Ecto neural progenitor cell (in vitro differentiated cells): Measurements from ENCODE around the gene CEP85L.
A peak's percentile ranks its signal among the peaks of the same experiment; 100 is the strongest.

Experiments
- DNase-seq: peaks from one replicate; pipeline ENCODE4 v3.0.0-alpha.2; 2018; ENCODE audit warnings: low spot score

Gene CEP85L

DNA sequence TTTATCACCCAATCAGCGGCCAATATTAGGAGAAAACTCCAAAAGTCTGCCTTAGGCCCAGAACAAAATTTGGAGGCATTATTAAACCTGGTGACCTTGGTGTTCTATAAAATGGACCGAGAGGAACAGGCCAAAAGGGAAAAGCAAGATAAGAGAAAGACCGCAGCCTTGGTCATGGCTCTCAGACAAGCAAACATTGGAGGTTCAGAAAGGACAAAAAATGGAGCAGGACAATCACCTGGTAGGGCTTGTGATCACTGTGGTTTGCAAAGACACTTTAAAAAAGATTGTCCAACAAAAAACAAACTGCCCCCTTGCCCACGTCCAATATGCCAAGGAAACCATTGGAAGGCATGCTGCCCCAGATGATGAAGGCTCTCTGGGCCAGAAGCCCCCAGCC, 31.2 kb downstream of the CEP85L start:
- DNase-seq: no peak

DNA sequence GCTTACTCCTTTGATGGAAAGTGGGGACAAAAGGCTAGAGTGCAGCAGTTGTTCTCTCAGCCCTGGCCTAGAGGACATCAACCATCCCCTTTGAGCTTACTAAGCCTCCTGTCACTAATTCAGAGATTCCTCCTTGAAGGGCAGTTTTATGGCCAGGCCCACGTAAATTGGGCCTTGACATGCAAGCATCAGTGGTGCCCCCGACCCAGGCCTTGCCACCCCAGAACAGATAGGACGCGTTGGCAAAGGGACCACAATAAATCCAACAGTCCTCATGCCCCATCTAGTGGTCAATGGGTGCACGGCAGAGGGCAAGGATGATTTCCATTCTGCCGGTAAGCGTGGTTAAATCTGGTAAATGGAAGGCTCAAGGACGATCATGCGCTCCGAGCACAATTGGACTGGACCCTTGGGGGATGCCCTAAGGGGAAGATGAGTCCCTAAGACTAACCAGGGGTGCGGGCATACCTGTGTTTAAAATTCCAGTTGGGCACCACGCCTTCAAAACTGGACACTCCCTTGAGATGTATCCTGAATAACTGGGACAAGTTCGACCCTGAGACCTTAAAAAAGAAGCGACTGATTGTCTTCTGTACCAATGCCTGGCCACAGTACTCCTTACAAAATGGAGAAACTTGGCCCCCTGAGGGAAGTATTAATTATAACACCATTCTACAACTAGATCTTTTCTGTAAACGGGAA, 32.6 kb downstream of the CEP85L start:
- peak; percentile 59 for DNase-seq

DNA sequence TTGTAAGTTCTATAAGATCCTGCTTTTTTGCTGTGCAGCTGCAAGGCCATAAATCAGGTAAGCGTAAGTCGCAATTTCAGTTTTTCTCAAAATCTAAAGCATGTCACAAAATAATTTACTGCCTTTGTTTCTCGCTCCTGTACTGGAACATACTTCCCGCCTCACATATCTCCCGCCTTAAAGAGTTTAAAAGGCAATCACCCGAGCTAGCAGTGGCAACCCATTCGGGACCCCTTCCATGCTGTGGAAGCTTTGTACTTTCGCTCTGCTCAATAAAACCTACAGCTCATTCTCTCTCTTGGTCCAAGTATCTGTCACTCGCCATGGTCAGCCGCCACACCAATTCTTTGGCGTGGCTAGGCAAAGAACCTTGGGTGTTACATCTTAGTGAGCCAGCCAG, 34.0 kb downstream of the CEP85L start:
- DNase-seq: no peak

DNA sequence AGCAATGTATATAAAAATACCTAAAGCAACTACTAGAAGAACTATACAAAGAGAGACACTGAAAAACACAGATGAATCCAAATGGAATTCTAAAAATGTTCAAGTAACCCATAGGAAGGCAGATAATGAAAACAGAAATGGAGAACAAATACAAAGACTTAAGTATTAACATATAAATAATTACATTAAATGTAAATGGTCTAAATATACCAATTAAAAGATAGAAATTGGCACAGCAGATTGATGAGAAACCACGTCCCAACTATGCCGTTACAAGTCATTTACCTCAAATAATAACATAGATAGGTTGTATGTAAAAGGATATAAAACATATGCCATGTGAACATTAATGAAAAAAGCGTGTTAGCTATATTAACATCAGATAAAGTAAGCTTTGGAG, 40.1 kb downstream of the CEP85L start:
- DNase-seq: no peak

DNA sequence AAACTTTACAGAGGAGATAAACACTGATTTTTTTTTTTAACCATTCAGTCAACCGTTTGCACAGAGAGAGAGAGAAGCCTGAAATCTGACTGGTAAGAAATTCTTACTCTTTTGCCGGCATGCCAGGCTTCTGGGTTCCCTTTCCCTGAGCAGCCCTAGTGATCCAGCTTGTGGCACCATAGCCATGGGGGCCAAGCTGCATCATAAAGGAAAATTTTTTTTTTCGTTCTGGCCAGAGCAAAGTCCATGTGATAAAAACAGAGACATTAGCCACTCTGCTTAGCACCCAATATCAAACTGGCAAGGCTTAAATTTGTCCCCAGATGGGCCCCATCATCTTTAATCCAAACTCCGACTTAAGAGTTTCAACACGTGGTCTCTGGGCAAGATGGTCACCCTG, 44.5 kb downstream of the CEP85L start:
- no peak for DNase-seq

DNA sequence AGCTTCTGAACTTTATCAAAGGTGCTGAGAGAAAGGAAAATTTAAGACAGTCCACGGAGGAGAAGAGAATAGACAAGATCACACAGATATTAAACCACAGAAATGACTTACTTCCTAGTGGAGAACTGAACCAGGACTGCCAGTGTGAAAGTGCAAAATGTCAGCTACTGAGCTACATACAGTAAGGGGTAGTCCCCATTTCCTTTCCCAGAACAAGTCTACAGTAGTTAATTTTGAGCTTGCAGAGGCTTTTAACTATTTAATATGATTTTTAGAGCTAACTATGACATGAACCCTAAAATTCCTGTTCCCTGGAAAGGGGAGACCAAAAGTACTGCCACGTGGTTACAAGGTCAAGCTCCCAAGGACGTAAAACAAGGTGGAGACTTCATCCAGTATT, 45.1 kb downstream of the CEP85L start:
- DNase-seq: no peak

DNA sequence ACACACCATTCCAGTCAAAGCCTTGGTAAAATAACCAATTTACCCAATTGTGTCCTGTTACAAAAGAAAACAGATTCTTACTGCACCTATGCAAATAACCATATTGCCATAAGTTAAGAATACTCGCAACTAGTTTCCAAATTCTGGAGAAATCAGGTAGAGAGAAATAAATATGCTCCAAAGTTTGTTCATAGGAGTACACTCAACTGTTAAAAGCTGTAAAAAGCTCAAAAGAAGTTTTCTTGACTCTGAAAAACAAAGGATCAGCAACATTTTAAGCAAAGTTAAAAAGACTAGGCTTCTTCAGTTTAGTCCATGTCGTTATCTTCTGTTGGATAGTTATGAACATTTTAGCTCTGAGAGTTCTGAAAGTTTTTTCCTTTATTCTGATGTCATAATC, 48.0 kb downstream of the CEP85L start:
- no peak for DNase-seq

DNA sequence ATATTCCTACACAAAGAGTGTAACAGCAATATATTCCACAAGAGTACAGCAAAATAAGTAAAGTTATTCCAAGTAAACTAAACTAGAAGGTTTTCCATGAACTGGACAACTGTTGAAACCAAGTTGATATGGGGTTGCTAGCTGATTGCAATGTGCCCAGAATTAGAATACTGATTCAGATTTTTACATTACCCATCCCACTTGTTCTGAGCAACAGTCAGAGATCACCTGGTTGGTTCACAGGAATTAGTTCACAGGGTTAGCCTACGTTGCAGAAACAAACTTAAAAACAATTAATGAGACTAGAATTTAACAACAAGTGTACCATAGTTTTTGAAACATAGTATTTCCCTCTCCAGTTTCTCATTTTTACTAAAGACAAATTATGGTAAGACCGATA, 49.1 kb downstream of the CEP85L start:
- DNase-seq: no peak

DNA sequence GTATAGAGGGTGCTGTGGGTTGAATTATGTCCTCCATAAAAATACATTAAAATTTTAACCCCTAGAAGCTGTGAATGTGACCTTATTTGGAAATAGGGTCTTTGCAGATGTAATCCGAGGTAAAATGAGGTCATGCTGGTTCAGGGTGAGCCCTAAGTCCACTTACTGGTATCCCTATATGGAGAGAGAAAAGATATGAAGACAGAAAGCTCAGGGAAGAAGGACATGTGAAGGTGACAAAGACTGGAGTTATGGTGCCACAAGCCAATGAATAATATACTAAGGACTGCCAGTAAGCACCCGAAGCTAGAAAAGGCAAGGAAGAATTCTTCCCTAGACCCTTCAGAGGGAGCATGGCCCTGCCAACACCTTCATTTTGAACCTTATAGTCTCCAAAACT, 53.1 kb downstream of the CEP85L start:
- no peak for DNase-seq

DNA sequence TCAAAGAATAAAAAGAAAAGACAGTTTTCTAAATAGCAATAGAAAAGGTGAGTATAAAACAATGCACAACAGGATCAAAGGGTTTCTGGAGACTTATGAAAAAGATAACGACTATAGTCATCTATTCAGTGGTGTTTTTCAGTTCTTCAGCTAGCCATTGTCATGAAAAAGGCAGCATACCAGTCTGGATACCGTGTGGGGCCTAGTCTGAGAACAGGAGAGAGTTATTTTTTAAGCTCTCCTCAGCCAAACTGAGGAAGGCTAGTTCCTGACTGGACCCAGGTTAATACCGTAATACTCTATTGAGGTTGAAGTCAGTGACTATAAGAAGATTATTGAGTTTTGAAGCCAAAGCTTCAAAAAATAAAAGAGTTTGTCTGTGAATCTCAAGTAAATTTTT, 53.8 kb downstream of the CEP85L start:
- no peak for DNase-seq

DNA sequence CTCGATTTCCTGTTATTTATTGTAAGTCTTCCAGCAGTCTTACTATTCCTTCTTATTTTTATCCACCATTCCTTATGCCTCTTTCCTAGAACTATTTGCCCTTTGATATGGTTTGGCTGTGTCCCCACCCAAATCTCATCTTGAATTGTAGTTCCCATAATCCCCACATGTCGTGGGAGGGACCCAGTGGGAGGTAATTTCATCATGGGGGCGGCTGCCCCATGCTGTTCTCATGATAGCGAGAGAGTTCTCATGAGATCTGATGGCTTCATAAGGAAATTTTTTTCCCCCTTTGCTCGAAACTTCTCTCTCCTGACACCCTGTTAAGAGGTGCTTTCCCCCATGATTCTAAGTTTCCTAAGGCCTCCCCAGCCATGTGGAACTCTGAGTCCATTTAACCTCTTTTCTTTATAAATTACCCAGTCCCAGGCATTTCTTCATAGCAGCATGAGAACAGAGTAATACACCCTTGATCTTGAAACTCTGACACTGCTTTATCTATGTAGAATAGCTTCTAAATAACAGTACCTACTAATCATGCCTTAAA, 54.5 kb downstream of the CEP85L start:
- DNase-seq: no peak

DNA sequence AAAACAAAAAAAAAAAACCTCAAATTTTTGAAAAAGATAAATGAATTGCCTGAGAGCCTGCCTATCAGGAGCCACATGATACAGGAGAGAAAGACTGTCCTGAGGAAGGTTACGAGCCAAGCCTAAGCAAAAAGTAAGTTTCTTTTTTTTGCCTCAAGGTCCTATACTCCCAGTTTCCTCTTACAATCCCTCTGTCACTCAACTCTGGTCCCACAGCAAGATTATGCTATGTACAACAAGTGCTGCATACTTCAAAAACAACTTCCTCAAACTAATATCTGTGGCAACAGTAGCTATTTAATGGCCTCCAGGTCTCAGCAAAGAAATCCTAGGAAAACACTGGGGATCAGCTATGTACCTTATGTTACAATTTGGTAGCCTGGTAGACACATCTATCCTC, 56.5 kb downstream of the CEP85L start:
- DNase-seq: no peak

DNA sequence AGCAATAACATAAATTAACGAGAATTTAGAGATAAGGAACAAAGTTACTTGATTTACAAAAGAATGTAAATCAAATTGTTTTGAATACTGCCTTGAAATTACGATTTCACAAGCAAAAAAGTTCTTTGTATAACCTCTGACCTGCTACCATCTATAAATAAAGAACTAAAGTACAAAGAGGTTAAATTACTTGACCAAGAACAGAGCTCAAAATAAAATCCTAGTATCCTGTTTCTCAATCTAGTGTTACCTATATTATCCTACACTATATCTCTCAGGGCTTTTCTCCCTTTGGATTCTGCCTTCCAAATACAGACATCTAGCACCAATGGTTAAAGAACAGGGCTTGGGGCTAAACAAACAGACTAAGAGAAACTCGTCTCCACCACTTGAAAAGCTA, 59.5 kb downstream of the CEP85L start:
- DNase-seq: no peak

DNA sequence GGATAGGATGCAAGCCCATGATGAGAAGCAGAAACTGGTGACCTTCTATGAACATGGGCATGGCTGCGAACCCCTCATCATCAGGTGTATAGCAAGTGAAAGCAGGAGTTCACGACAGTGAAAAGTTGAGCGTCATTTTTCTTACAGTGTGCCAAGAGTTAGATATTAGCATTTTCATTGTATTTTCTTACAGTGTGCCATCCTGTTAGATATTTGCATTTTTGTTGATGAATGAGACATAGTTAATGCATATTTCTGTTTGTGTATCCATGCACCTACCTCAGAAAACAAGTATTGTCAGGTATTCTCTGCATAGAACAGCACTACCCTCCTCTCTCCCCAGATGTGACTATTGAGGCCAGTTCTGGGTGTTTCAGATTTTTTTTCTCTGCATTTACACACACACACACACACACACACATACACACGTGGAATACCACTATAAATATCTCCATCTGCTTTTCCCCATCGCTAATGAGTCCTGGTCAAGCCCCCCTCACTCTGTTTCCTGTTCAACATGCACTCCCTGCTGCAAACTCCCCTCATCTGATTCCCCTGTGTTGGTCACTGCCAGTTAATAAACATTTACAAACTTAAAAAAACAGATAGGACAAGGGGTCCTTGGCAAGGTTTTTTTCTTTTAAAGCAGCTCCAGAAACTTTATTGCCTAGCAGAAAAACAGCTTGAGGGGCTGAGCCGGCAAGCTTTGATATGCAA, 61.6 kb downstream of the CEP85L start:
- no peak for DNase-seq

DNA sequence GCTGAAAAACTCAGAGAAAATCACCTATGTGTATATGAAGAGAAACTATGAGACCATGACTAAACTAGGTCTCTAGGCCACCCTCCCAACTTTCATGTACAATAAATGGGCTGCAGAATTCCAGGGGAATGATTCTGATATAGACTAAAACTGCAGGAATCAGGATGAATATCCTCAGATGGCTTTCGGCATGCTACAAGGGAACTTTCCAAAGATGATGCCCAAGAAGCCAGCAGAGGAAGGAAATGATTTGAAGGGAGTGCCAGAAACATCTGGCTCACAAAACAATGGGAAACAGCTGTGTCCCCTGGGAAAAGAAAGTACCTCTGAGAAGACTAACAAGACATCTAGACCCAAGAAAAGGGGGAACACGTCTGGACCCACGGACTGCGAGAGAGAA, 62.2 kb downstream of the CEP85L start:
- DNase-seq: no peak

DNA sequence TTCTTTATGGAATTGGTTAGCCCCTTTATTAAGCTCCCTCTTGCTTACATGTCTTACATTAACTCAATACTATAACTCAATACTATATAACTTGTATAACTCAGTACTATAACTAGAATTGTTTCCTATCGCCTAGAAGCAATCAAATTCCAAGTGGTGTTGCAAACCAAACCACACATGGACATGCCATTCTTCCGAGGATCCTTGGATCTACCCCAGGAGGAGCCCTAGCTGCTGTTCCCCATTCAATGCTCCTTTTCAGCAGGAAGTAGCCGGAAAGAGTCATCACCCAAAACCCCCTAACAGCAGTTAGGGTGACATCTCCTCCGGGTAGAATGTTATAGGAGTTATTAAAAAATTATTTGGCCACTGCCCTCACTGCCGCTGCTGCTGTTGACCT, 62.8 kb downstream of the CEP85L start:
- DNase-seq: no peak

DNA sequence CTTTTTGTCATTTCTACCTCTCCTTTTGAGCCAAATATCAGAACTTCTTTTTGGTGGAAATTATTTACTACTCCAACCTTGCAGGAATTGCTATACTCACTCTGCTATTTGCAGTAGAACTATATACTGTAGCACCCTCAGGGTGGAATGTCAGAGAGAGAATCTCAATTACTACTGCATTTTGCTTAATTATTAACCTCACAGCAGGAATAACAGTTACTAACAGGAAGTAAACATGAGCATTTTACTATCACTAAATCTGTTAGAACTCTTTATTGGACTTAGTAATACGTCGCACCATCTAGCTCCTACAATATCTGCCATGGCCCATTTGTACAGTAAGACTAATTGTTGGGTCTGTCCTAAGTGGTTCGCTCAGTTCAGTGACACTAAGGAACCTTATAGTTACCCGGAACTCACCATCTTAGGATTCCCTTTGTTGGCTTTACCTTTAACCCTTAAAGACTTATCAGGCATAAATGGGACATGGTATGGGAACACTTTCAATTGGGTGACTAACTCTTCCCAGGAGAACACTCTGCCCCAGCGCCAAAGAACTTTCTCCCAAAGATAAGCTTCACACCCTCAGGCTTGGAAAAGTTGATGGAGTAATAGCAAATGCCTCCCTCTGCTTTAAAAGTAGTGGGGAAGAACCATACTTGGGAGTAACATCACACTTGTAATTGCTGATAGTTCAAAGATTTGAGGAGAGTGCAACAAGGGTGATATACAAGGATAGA, 64.5 kb downstream of the CEP85L start:
- no peak for DNase-seq

DNA sequence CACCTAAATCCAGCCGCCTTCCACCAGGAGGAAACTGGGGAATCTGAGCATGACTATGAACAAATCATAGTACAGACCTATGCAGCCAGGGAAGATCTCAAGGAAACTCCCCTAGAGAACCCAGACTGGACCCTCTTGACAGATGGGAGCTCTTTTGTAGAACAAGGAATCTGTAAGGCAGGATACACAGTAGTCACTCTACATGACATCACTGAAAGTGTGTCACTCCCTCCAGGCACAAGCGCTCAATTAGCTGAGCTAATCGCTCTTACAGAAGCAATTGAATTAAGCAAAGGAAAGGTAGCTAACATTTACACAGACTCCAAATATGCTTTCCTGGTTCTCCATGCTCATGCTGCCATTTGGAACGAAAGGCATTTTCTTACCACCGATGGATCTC, 66.5 kb downstream of the CEP85L start:
- DNase-seq: no peak

DNA sequence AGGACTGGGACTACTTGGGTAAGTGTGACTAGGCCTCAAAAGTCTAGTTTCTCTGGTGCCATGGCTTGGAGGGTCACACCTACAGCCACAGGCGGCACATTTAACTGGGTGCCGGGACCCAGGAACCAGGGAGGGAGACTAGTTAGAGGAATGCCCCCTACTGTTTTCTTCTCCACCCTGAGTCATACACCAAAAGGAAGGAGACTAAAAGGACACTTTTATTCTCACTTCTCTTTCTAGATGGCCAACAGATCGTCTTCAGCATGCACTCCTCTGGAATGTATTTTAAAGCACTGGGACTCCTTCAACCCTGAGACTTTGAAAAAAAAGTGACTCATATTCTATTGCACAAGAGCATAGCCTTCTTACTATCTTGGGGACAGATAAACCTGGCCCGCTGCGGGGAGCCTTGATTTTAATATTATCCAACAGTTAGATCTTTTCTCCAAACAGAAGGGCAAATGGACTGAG, 69.9 kb downstream of the CEP85L start:
- DNase-seq: no peak

DNA sequence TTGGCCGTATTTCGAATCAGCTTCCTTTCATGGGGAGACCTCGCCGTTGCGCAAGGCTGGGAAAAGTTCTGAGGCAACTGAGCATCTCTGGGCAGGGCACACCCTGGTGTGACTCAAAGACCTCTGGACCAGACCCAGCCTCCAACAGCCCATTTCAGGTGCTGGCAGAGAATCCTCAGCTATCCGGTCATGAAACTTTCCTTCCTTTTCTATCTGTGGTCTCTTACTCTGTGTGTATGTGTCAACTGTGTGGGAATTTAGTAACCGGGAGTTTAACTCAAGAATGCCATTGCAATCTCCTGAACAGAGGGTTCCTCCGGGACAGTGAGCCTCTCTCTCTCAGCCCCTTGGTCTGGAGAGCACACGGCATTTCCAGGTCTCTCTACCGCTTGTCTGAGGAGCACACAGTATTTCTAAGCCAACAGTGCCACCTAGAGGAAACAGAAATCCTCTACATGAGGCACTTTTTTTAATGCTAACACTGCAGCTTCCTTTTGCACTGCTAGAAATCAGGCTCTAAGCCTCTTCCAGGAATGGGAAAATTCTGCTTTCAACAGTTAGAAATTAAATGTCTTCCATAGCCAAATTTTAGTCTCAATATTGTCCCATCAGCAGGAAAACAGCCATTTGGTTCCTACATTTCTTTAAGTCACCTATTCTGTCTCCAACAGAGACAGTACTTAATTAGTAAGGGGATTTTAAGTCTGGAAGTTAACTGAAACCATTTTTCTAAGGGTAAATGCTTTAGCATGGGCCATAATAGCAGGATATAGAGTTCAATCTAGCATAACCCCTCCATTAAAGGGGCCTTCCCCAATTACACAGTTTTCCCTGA, 70.6 kb downstream of the CEP85L start:
- DNase-seq: peak; percentile 57

DNA sequence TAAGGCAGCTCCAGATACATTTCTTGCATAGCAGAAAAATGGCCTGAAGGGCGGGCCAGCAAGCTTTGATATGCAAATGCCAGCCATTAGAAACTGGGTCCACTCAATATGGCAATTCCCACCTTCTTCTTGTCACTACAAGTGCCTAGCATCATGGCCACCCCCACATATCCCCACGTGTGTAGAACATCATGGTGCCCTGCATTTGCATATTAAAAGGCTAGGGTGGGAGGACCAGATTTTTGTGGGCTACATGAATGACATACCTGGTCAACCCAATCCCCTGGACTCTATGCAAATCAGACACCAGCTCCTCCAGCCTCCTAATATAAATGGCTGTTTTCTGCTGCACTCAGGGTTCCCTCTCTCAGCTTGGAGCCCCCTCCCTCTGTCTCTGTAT, 71.6 kb downstream of the CEP85L start:
- no peak for DNase-seq

DNA sequence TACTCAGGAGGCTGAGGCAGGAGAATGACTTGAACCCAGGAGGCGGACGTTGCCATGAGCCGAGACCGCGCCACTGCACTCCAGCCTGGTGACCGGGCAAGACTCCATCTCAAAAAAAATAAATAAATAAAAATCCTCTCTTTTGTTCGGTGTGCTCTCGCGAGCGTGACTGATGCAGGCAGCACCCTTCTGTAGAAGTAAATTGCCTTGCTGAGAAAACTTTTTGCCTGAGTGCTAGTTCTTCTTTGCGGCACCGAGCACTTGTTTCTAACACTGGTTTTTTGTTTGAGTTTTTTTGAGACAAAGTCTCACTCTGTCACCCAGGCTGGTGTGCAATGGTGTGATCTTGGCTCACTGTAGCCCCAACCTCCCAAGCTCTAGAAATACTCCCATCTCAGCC, 72.8 kb downstream of the CEP85L start:
- DNase-seq: no peak
